Measurements from ENCODE around the gene TMEM87A.
"Not testable (repeated sequence)": the region's sequence is repeated elsewhere in the genome, so short reads cannot be mapped to it uniquely, and the experiment has no call there.

TMEM87A gene

GRCh38 chr15:42233107-42233506 lies 40.1 kb downstream of the TMEM87A start:
- Histone ChIP-seq H2BK5ac (ENCODE audit: low read depth, low read length, poor library complexity) (no peak overlapping the region), H3K79me2 (ENCODE audit: control insufficient read depth, insufficient read depth, low read length, poor library complexity) (no peaks in the 10 kb centered on the region), H2BK120ac (ENCODE audit: insufficient read depth, low read length, poor library complexity) (no peak overlapping the region), H3K14ac (ENCODE audit: low read length) (no peak overlapping the region), H3K36me3 (ENCODE audit: control insufficient read depth in 1 of 2, insufficient read depth in 2 of 2, low read length in 2 of 2) (peaks cover 12 to 18% of the 10 kb centered on the region in 2 experiments), H2BK12ac (ENCODE audit: low read length) (no peak overlapping the region), H3K4me2 (ENCODE audit: low read length) (no peak overlapping the region), H2AFZ (ENCODE audit: insufficient read depth, low read length, poor library complexity) (no peak overlapping the region), H3K27me3 (ENCODE audit: insufficient read depth, low read length) (no peaks in the 10 kb centered on the region), H4K12ac (ENCODE audit: low read depth, low read length) (no peak overlapping the region), H3K9me3 (ENCODE audit: insufficient read depth, low read depth, low read length) (no peaks in the 10 kb centered on the region), H4K8ac (ENCODE audit: low read depth, low read length) (no peak overlapping the region), H3K79me1 (ENCODE audit: low read length) (no peaks in the 10 kb centered on the region), H3K27ac (ENCODE audit: low read depth, low read length) (no peak overlapping the region), H3K23ac (ENCODE audit: low read length) (no peak overlapping the region), H3K4me1 (ENCODE audit: control insufficient read depth in 1 of 2, insufficient read depth in 2 of 2, low read length in 2 of 2) (no peaks in the 10 kb centered on the region), H3K9ac (ENCODE audit: low read length) (no peak overlapping the region), H4K91ac (ENCODE audit: low read depth, low read length) (no peak overlapping the region), H2AK5ac (ENCODE audit: low read length) (no peak overlapping the region), H3K4ac (ENCODE audit: low read depth, low read length) (no peak overlapping the region), H3K18ac (ENCODE audit: low read length) (no peak overlapping the region), H3K4me3 (ENCODE audit: low read depth, low read length) (no peak overlapping the region)
- WGBS (ENCODE audit: extremely low coverage, insufficient coverage, insufficient read length) = no CpG with 5 or more reads among the region's 2 CpGs
- no peak for DNase-seq

- no peak overlapping the region for H2AFZ ChIP-seq (ENCODE audit: insufficient read depth, low read length, poor library complexity)
- no peak overlapping the region for H3K18ac ChIP-seq (ENCODE audit: low read length)
- no peak overlapping the region for H3K4me3 ChIP-seq (ENCODE audit: low read depth, low read length)
- no peak overlapping the region for H4K8ac ChIP-seq (ENCODE audit: low read depth, low read length)
- no peaks in the 10 kb centered on the region for H3K9me3 ChIP-seq (ENCODE audit: insufficient read depth, low read depth, low read length)
- H3K27ac ChIP-seq (ENCODE audit: low read depth, low read length) = no peak overlapping the region
- no peaks in the 10 kb centered on the region for H3K27me3 ChIP-seq (ENCODE audit: insufficient read depth, low read length)
- no peak overlapping the region for H4K12ac ChIP-seq (ENCODE audit: low read depth, low read length)
- no peak overlapping the region for H2BK12ac ChIP-seq (ENCODE audit: low read length)
- peaks cover 12 to 17% of the 10 kb centered on the region in 2 experiments for H3K36me3 ChIP-seq (ENCODE audit: control insufficient read depth in 1 of 2, insufficient read depth in 2 of 2, low read length in 2 of 2)
- no peak overlapping the region for H2BK120ac ChIP-seq (ENCODE audit: insufficient read depth, low read length, poor library complexity)
- H3K4me2 ChIP-seq (ENCODE audit: low read length) = no peak overlapping the region
- no peaks in the 10 kb centered on the region for H3K79me2 ChIP-seq (ENCODE audit: control insufficient read depth, insufficient read depth, low read length, poor library complexity)
- no peak overlapping the region for H2BK5ac ChIP-seq (ENCODE audit: low read depth, low read length, poor library complexity)
- H4K91ac ChIP-seq (ENCODE audit: low read depth, low read length) = no peak overlapping the region
- peak; percentile 51 to 88 for DNase-seq
- no peak overlapping the region for H2AK5ac ChIP-seq (ENCODE audit: low read length)
- no peak overlapping the region for H3K23ac ChIP-seq (ENCODE audit: low read length)
- no peak overlapping the region for H3K14ac ChIP-seq (ENCODE audit: low read length)
- no CpG with 5 or more reads among the region's 5 CpGs for WGBS (ENCODE audit: extremely low coverage, insufficient coverage, insufficient read length)
- H3K79me1 ChIP-seq (ENCODE audit: low read length) = no peaks in the 10 kb centered on the region
- H3K4me1 ChIP-seq (ENCODE audit: control insufficient read depth in 1 of 2, insufficient read depth in 2 of 2, low read length in 2 of 2) = no peaks in the 10 kb centered on the region
- H3K9ac ChIP-seq (ENCODE audit: low read length) = no peak overlapping the region
- H3K4ac ChIP-seq (ENCODE audit: low read depth, low read length) = no peak overlapping the region
Measured at GRCh38 chr15:42232606-42233005, 40.6 kb downstream of the TMEM87A start.

- no peak overlapping the region for H3K4me2 ChIP-seq (ENCODE audit: low read length)
- H3K4me1 ChIP-seq (ENCODE audit: control insufficient read depth in 1 of 2, insufficient read depth in 2 of 2, low read length in 2 of 2) = no peaks in the 10 kb centered on the region
- H2BK5ac ChIP-seq (ENCODE audit: low read depth, low read length, poor library complexity) = no peak overlapping the region
- H2BK120ac ChIP-seq (ENCODE audit: insufficient read depth, low read length, poor library complexity) = no peak overlapping the region
- H3K9ac ChIP-seq (ENCODE audit: low read length) = no peak overlapping the region
- H2AK5ac ChIP-seq (ENCODE audit: low read length) = no peak overlapping the region
- no peak overlapping the region for H2AFZ ChIP-seq (ENCODE audit: insufficient read depth, low read length, poor library complexity)
- peaks cover 14 to 17% of the 10 kb centered on the region in 2 experiments for H3K36me3 ChIP-seq (ENCODE audit: control insufficient read depth in 1 of 2, insufficient read depth in 2 of 2, low read length in 2 of 2)
- no peak overlapping the region for H4K12ac ChIP-seq (ENCODE audit: low read depth, low read length)
- no peaks in the 10 kb centered on the region for H3K79me1 ChIP-seq (ENCODE audit: low read length)
- H2BK12ac ChIP-seq (ENCODE audit: low read length) = no peak overlapping the region
- H3K79me2 ChIP-seq (ENCODE audit: control insufficient read depth, insufficient read depth, low read length, poor library complexity) = no peaks in the 10 kb centered on the region
- no peak overlapping the region for H3K14ac ChIP-seq (ENCODE audit: low read length)
- no peak overlapping the region for H3K18ac ChIP-seq (ENCODE audit: low read length)
- no CpG with 5 or more reads among the region's 1 CpG for WGBS (ENCODE audit: extremely low coverage, insufficient coverage, insufficient read length)
- H4K8ac ChIP-seq (ENCODE audit: low read depth, low read length) = no peak overlapping the region
- H3K27ac ChIP-seq (ENCODE audit: low read depth, low read length) = no peak overlapping the region
- no peaks in the 10 kb centered on the region for H3K27me3 ChIP-seq (ENCODE audit: insufficient read depth, low read length)
- no peak for DNase-seq
- H4K91ac ChIP-seq (ENCODE audit: low read depth, low read length) = no peak overlapping the region
- H3K4me3 ChIP-seq (ENCODE audit: low read depth, low read length) = no peak overlapping the region
- H3K9me3 ChIP-seq (ENCODE audit: insufficient read depth, low read depth, low read length) = no peaks in the 10 kb centered on the region
- H3K4ac ChIP-seq (ENCODE audit: low read depth, low read length) = no peak overlapping the region
- no peak overlapping the region for H3K23ac ChIP-seq (ENCODE audit: low read length)
Measured at GRCh38 chr15:42231088-42231487, 42.1 kb downstream of the TMEM87A start.

GRCh38 chr15:42228981-42229380 lies 44.3 kb downstream of the TMEM87A start:
- not testable (repeated sequence) for H3K9me3 ChIP-seq (ENCODE audit: insufficient read depth, low read depth, low read length); H2BK5ac ChIP-seq (ENCODE audit: low read depth, low read length, poor library complexity); H3K23ac ChIP-seq (ENCODE audit: low read length); H2AFZ ChIP-seq (ENCODE audit: insufficient read depth, low read length, poor library complexity); H3K14ac ChIP-seq (ENCODE audit: low read length); H3K79me2 ChIP-seq (ENCODE audit: control insufficient read depth, insufficient read depth, low read length, poor library complexity); H3K9ac ChIP-seq (ENCODE audit: low read length); H4K8ac ChIP-seq (ENCODE audit: low read depth, low read length); H4K12ac ChIP-seq (ENCODE audit: low read depth, low read length); H3K4me2 ChIP-seq (ENCODE audit: low read length); H3K4ac ChIP-seq (ENCODE audit: low read depth, low read length); H3K18ac ChIP-seq (ENCODE audit: low read length); H3K79me1 ChIP-seq (ENCODE audit: low read length); H3K4me3 ChIP-seq (ENCODE audit: low read depth, low read length); H3K27ac ChIP-seq (ENCODE audit: low read depth, low read length); H3K4me1 ChIP-seq (ENCODE audit: control insufficient read depth in 1 of 2, insufficient read depth in 2 of 2, low read length in 2 of 2); H3K27me3 ChIP-seq (ENCODE audit: insufficient read depth, low read length); H2AK5ac ChIP-seq (ENCODE audit: low read length); H4K91ac ChIP-seq (ENCODE audit: low read depth, low read length); H2BK12ac ChIP-seq (ENCODE audit: low read length); H2BK120ac ChIP-seq (ENCODE audit: insufficient read depth, low read length, poor library complexity)
- H3K36me3 ChIP-seq (ENCODE audit: control insufficient read depth in 1 of 2, insufficient read depth in 2 of 2, low read length in 2 of 2) = peaks cover 20 to 23% of the 10 kb centered on the region in 2 experiments
- no CpG with 5 or more reads among the region's 5 CpGs for WGBS (ENCODE audit: extremely low coverage, insufficient coverage, insufficient read length)
- peak; percentile 59 to 71 for DNase-seq

Measured in trophoblast cell (in vitro differentiated cells and primary cell).